BE2C (cell line): ENCODE data around the gene GNLY.

ENCODE experiments used
- DNase-seq: peaks from one replicate; pipeline ENCODE4 v3.0.0-alpha.2; 2020
- H3K27me3 ChIP-seq: fragments of 250-450 bp; sonication (Bioruptor Pico); 2 replicates; pipeline ENCODE4 v1.5.1; 2020; ENCODE audit warnings: mild to moderate bottlenecking
- H3K36me3 ChIP-seq: fragments of 250-450 bp; sonication (Bioruptor Pico); 2 replicates; pipeline ENCODE4 v1.5.1; 2020; ENCODE audit warnings: mild to moderate bottlenecking
- H3K4me1 ChIP-seq: fragments of 250-450 bp; sonication (Bioruptor Pico); 2 replicates; pipeline ENCODE4 v1.5.1; 2020
- H3K4me3 ChIP-seq: 2 replicates; pipeline ENCODE4 v1.5.1; 2011; ENCODE audit warnings: low read depth, low read length
- H3K9me3 ChIP-seq: fragments of 250-450 bp; sonication (Bioruptor Pico); 2 replicates; pipeline ENCODE4 v1.5.1; 2020
- TF ChIP-seq, protein P1 (sequence below): IDR thresholded peaks from 2 replicates; pipeline ENCODE4 v1.5.1; 2012; ENCODE audit warnings: mild to moderate bottlenecking, low read depth, low read length

GNLY gene

DNA sequence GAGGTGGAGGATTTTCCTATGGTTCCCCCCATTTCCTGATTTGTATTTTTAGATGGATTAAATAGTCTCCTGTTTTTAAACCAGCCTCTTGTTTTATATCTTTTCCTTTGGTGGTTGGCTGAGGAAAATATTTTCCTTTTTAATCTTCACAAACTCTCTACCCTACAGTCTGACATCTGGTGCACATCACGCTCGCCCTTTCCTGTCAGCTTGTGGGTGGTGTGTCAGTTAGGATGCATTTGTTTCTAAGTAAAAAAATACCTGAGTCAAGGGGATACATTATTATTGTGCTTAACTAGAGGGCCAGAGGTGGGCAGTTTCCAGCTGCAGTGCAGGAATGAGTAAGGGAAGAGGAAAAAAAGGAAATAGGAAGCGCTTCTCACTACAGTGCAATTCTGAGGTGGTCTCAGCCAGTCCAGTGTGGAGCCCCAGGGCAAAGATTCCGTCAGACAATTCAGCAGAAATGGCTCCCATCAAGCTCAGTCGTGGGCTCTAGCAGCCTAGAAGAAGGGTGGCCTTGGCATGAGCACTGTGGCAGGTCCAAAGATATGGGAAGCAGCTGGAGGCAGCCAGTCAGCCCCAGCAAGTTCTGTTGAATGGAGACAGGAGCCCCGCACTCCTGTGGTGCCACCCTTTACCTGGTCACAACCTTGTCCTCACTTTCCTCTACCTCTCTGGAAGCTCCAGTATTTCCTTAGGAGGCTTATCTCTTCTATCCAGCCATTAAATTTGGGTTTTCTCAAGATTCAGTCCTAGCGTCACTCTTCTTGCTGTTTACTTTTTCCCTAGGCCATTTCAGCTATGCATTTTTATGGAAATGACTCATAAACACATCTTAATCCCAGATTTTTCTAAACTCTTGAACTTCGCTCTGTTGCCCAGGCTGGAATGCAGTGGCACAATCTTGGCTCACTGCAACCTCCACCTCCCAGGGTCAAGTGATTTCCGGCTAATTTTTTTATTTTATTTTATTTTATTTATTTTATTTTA, 44.7 kb upstream of the GNLY start:
- Histone ChIP-seq H3K27me3 (no peaks in the 10 kb centered on the region), H3K4me3 (no peak overlapping the region), H3K9me3 (no peaks in the 10 kb centered on the region), H3K4me1 (no peaks in the 10 kb centered on the region), H3K36me3 (peaks cover 33% of the 10 kb centered on the region)
- DNase-seq = no peak
- TF ChIP-seq, protein P1, sequence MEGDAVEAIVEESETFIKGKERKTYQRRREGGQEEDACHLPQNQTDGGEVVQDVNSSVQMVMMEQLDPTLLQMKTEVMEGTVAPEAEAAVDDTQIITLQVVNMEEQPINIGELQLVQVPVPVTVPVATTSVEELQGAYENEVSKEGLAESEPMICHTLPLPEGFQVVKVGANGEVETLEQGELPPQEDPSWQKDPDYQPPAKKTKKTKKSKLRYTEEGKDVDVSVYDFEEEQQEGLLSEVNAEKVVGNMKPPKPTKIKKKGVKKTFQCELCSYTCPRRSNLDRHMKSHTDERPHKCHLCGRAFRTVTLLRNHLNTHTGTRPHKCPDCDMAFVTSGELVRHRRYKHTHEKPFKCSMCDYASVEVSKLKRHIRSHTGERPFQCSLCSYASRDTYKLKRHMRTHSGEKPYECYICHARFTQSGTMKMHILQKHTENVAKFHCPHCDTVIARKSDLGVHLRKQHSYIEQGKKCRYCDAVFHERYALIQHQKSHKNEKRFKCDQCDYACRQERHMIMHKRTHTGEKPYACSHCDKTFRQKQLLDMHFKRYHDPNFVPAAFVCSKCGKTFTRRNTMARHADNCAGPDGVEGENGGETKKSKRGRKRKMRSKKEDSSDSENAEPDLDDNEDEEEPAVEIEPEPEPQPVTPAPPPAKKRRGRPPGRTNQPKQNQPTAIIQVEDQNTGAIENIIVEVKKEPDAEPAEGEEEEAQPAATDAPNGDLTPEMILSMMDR = no peak

DNA sequence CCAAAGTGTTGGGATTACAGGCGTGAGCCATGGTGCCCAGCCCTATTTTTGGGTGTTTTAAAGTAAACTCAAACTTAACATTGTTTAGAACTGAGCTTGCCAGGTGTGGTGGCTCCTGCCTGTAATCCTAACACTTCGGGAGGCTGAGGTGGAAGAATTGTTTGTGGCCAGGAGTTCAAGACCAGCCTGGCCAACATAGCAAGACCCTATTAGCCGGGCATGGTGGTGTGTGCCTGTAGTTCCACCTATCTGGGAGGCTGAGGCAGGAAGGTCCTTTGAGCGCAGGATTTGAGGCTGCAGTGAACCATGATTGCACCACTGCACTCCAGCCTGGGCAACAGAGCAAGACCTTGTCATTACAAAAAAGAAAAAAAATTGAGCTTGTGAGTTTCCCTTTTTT, 43.7 kb upstream of the GNLY start:
- Histone ChIP-seq H3K27me3 (no peaks in the 10 kb centered on the region), H3K9me3 (no peaks in the 10 kb centered on the region), H3K36me3 (peaks cover 27% of the 10 kb centered on the region), H3K4me3 (no peak overlapping the region), H3K4me1 (no peaks in the 10 kb centered on the region)
- no peak for DNase-seq
- TF ChIP-seq, protein P1 = no peak

DNA sequence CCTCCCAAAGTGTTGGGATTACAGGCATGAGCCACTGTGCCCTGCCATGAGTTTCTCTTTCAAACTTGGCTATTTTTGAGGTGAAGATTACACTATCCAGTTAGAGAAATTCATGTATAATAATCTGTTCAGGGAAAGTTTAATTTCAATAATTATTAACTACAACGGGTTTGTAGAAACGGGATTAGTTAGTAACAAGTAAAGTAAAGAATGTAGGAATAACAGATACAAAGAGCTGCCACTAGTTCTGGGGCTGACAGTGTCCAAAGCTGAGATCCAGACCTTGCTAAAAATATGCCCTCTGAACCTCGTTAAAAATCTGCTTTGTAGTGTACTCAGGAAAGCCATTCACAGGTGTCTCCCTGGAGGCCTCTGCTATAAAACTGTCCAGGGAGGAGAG, 43.1 kb upstream of the GNLY start:
- H3K4me1 ChIP-seq = no peaks in the 10 kb centered on the region
- no peaks in the 10 kb centered on the region for H3K27me3 ChIP-seq
- no peak for DNase-seq
- TF ChIP-seq, protein P1 = no peak
- H3K36me3 ChIP-seq = peaks cover 21% of the 10 kb centered on the region
- H3K4me3 ChIP-seq = no peak overlapping the region
- H3K9me3 ChIP-seq = no peaks in the 10 kb centered on the region

DNA sequence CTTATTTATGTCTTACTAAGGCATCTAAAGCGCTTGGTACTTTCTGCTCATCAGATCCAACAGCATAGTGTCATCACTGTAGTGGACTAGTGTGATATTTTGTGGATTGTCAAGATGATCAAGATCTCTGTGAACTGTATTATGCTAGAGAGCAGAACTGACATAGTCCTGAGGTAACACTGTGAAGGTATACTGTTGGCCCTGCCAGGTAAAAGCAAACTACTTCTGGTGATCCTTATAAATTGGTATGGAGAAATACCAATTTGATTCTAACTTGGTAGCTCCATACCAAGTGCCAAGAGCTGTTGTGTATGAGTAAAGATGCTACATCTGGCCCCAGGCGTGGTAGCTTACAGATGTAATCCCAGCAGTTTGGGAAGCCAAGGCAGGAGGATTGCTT, 42.1 kb upstream of the GNLY start:
- DNase-seq = no peak
- H3K4me3 ChIP-seq = no peak overlapping the region
- peaks cover 16% of the 10 kb centered on the region for H3K36me3 ChIP-seq
- no peaks in the 10 kb centered on the region for H3K27me3 ChIP-seq
- H3K4me1 ChIP-seq = no peaks in the 10 kb centered on the region
- TF ChIP-seq, protein P1 = no peak
- H3K9me3 ChIP-seq = no peaks in the 10 kb centered on the region

DNA sequence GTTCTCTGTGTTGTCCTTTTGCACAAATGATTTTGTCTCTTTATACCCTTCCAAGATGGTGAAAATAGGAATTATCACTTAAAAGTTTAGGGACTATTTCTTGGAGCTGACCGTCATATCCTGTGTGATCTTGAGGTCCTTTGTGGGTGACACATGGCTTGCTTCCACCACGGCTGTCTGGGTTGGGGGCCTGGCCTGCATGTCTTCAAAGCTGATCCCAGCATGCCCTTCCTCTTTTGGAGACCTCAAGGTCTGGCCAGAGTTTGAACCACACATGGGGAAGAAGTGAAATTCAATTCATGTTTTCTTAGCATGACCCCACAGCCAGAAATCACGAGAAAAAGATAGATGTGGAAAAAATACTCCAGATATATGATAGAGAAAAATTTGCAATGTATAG, 40.2 kb upstream of the GNLY start:
- H3K4me3 ChIP-seq = no peak overlapping the region
- TF ChIP-seq, protein P1 = no peak
- H3K4me1 ChIP-seq = no peaks in the 10 kb centered on the region
- peaks cover 8% of the 10 kb centered on the region for H3K36me3 ChIP-seq
- no peaks in the 10 kb centered on the region for H3K9me3 ChIP-seq
- no peak for DNase-seq
- H3K27me3 ChIP-seq = no peaks in the 10 kb centered on the region

DNA sequence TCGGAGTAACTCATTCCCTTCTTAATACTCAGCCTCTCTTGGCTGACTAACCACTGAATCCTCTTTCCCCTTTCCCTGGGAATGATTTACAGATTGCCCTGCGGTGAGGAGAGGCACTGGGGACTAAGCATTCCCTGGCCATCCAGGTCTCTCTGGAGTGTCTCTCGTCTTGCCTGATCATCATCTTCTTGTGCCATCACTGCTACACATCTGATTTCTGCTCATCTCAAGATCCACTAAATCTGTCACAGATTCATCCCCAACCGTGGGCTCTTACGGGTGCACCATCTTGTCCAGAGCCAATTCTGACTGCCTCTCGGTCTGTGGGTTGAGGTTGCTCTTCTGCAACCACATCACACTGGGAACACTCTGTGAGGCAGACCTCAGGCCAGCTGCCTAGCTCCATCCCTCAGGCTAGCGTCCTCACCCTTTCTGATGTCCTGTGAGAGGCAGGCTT, 38.2 kb upstream of the GNLY start:
- no peaks in the 10 kb centered on the region for H3K27me3 ChIP-seq
- no peak for DNase-seq
- no peaks in the 10 kb centered on the region for H3K4me1 ChIP-seq
- no peak overlapping the region for H3K4me3 ChIP-seq
- no peaks in the 10 kb centered on the region for H3K9me3 ChIP-seq
- TF ChIP-seq, protein P1 = no peak
- no peaks in the 10 kb centered on the region for H3K36me3 ChIP-seq
